ENCODE data around the gene SPOUT1. TPM values are rescaled to one million over a fixed set of nuclear protein-coding genes. Genes with fewer than 3 reads are reported as not detected.

SPOUT1 gene
- total and polyA plus RNA-seq, 7 donors = 9.5 to 33.0 (median 18.3) TPM

DNA sequence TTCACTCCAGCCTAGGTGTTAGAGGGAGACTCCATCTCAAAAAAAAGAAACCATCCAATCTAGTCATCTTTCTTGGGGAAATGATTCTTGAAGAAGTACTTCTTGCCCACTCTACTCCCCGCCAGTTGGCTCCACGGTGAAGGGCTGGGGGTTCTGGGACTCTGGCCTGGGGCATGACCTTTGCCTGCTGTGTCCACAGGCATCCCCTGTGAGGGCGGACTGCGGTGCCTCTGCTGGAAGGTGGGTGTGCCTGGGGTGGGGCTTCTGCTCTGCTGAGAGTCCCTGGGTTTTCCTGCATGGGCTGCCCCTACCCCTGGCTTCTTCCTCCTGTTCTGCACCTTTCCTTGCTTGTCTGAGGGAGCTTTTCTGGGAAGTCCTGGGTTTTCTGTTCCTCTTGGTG lies 39.1 kb downstream of the SPOUT1 start:
- TF ChIP-seq CTCF (IDR thresholded peaks at IDR 0.05) = no peak
- no peak for DNase-seq
- H3K9me3 ChIP-seq = no peaks in the 10 kb centered on the region
- no peaks in the 10 kb centered on the region for H3K27me3 ChIP-seq (ENCODE audit: insufficient read depth in 3 of 3, low read length in 2 of 3)
- H3K4me1 ChIP-seq = peaks cover 16% of the 10 kb centered on the region
- H3K4me3 ChIP-seq = no peak overlapping the region
- intact Hi-C loops (cut with DNase I) = no loop called here
- H3K27ac ChIP-seq = no peak overlapping the region
- WGBS, 3 donors = 89 to 92% (median 91%) methylated on average over 4 of the region's 4 CpGs
- peaks cover 5 to 67% of the 10 kb centered on the region in 2 donors for H3K36me3 ChIP-seq (ENCODE audit: insufficient read depth in 1 of 2, low read depth in 1 of 2)
- ATAC-seq = no peak

- TF ChIP-seq CTCF (IDR thresholded peaks at IDR 0.05) = no peak
- intact Hi-C loops (cut with DNase I) = loop anchor here in 1 of 2 donors (5.0 kb wide), 1 partner anchor 961 kb away; no protein-coding TSS in a partner anchor
- H3K36me3 ChIP-seq (ENCODE audit: insufficient read depth in 1 of 2, low read depth in 1 of 2) = peaks cover 3 to 48% of the 10 kb centered on the region in 2 donors
- peak overlapping the region; percentile 98 for H3K4me3 ChIP-seq
- peak overlapping the region; percentile 90 for H3K27ac ChIP-seq
- H3K9me3 ChIP-seq = no peaks in the 10 kb centered on the region
- WGBS, 3 donors = 67 to 91% (median 71%) methylated on average over 1 of the region's 1 CpG
- no peak for DNase-seq
- H3K27me3 ChIP-seq (ENCODE audit: insufficient read depth in 3 of 3, low read length in 2 of 3) = no peaks in the 10 kb centered on the region
- H3K4me1 ChIP-seq = peaks cover 21% of the 10 kb centered on the region
- no peak for ATAC-seq
Measured at GRCh38 chr9:128788445-128788844, 41.1 kb downstream of the SPOUT1 start.

GRCh38 chr9:128787659-128788058 lies 41.9 kb downstream of the SPOUT1 start:
- intact Hi-C loops (cut with DNase I) = loop anchor here in 1 of 2 donors (2.0 to 5.0 kb wide), 2 partner anchors 17 to 960 kb away; partner anchors contain the start of gene ZER1
- Histone ChIP-seq H3K9me3 (no peaks in the 10 kb centered on the region), H3K36me3 (ENCODE audit: insufficient read depth in 1 of 2, low read depth in 1 of 2) (peaks cover 3 to 40% of the 10 kb centered on the region in 2 donors), H3K4me1 (peaks cover 21% of the 10 kb centered on the region), H3K27me3 (ENCODE audit: insufficient read depth in 3 of 3, low read length in 2 of 3) (no peaks in the 10 kb centered on the region), H3K4me3 (peak overlapping the region; percentile 98), H3K27ac (peak overlapping the region; percentile 90)
- peak in 1 of 4 donors; percentile 4 for ATAC-seq
- no peak for TF ChIP-seq CTCF (IDR thresholded peaks at IDR 0.05)
- no peak for DNase-seq
- 1% methylated on average over 7 of the region's 7 CpGs for WGBS, 3 donors

GRCh38 chr9:128786681-128787601 lies 42.7 kb downstream of the SPOUT1 start, which contains the start of gene TBC1D13:
TBC1D13 (plus strand) TSS chr9:128787253; CDS start chr9:128787354, 101 bp downstream.
- WGBS, 3 donors = 8 to 12% (median 9%) methylated on average over 37 to 64 of the region's 64 CpGs
- H3K27ac ChIP-seq = peak within 1 kb of the TSS; percentile 90
- peak within 1 kb of the TSS; percentile 98 for H3K4me3 ChIP-seq
- TF ChIP-seq CTCF (IDR thresholded peaks at IDR 0.05) = no peak
- H3K4me1 ChIP-seq = peaks cover 21% of the 10 kb centered on the region
- H3K9me3 ChIP-seq = no peaks in the 10 kb centered on the region
- peaks cover 0 to 33% of the 10 kb centered on the region in 2 donors for H3K36me3 ChIP-seq (ENCODE audit: insufficient read depth in 1 of 2, low read depth in 1 of 2)
- DNase-seq = peak; percentile 92 to 95
- H3K27me3 ChIP-seq (ENCODE audit: insufficient read depth in 3 of 3, low read length in 2 of 3) = no peaks in the 10 kb centered on the region
- intact Hi-C loops (cut with DNase I) = loop anchor here in 1 of 2 donors (2.0 to 5.0 kb wide), 2 partner anchors 16 to 960 kb away; partner anchors contain the start of gene ZER1
- peak; percentile 94 to 97 (median 96) for ATAC-seq
